SK-N-MC (cell line): ENCODE data around the gene TEX261.

ENCODE experiments used
- DNase-seq: peaks from one replicate; pipeline ENCODE4 v3.0.0-alpha.2; 2011; ENCODE audit warnings: low read depth, low spot score
- H3K27ac ChIP-seq: fragments of 200-600 bp; sonication (generic); 2 replicates; pipeline ENCODE4 v1.5.1; 2016; ENCODE audit warnings: mixed run types
- H3K36me3 ChIP-seq: fragments of 200-600 bp; sonication (generic); 2 replicates; pipeline ENCODE4 v1.6.1; 2017; ENCODE audit warnings: antibody characterized with exemption, low read length, mixed read lengths; ENCODE audit not compliant: insufficient read depth
- H3K4me3 ChIP-seq: fragments of 200-600 bp; sonication (generic); 2 replicates; pipeline ENCODE4 v1.5.1; 2016
- H3K9ac ChIP-seq: fragments of 200-600 bp; sonication (generic); 2 replicates; pipeline ENCODE4 v1.8.0; 2017; ENCODE audit warnings: mixed run types, mixed read lengths; ENCODE audit not compliant: insufficient read length
- H3K9me3 ChIP-seq: fragments of 200-600 bp; sonication (generic); 2 replicates; pipeline ENCODE4 v1.6.1; 2017; ENCODE audit warnings: low read depth, mild to moderate bottlenecking, antibody characterized with exemption, low read length, moderate library complexity, mixed read lengths
- EZH2 ChIP-seq: fragments of 200-600 bp; sonication (generic); IDR thresholded peaks from one replicate; pipeline ENCODE4 v1.6.1; 2017; ENCODE audit warnings: antibody characterized with exemption
- FOXP2 ChIP-seq: optimal IDR thresholded peaks from 2 replicates; pipeline ENCODE3; 2011; ENCODE audit warnings: mild to moderate bottlenecking, moderate library complexity; ENCODE audit not compliant: insufficient read depth; ENCODE audit errors: extremely low read length, control extremely low read depth
- POLR2AphosphoS5 ChIP-seq: IDR thresholded peaks from 2 replicates; pipeline ENCODE4 v1.6.1; 2012; ENCODE audit warnings: mild to moderate bottlenecking, low read depth, low read length, borderline replicate concordance

The TEX261 gene

GRCh38 chr2:70947556-70948184, 47.0 kb downstream of the TEX261 start:
- Histone ChIP-seq H3K27ac (no peak overlapping the region), H3K36me3 (no peaks in the 10 kb centered on the region), H3K9ac (peak overlapping the region; percentile 61), H3K9me3 (no peaks in the 10 kb centered on the region), H3K4me3 (peak overlapping the region; percentile 72)
- TF ChIP-seq EZH2: no peak
- no peak for TF ChIP-seq FOXP2
- TF ChIP-seq POLR2AphosphoS5: no peak
- no peak for DNase-seq

DNA sequence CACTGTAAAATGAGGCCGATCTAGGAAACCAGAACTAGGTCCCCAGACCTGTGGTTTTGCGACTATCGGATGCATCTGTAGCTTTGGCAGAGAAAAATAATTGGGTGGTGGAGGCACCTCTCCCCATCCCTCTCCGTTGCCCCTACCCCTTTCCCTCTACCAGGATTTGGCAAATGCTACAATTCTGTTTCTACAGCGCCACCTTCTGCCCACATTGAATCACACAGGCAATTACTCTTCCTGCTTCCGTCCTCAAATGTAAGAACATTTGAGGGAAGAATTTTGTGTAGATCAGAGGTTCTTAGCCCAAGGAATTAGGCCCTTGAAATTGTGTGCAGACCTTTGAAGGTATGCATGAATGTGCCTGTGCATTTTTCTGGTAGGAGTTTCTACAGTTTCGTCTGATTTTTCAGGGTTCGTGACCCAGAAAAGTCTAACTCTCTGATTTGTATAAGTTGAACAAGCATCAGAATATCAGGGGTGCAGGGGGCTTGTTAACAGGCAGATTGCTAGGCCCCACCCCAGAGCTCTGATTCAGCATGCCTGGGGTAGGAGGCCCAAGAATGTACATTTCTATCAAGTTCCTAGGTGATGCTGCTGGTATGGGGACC, 47.7 kb downstream of the TEX261 start:
- DNase-seq: peak; percentile 53
- Histone ChIP-seq H3K36me3 (no peaks in the 10 kb centered on the region), H3K9ac (no peak overlapping the region), H3K4me3 (no peak overlapping the region), H3K9me3 (no peaks in the 10 kb centered on the region), H3K27ac (no peak overlapping the region)
- TF ChIP-seq EZH2: no peak
- TF ChIP-seq POLR2AphosphoS5: no peak
- TF ChIP-seq FOXP2: no peak

DNA sequence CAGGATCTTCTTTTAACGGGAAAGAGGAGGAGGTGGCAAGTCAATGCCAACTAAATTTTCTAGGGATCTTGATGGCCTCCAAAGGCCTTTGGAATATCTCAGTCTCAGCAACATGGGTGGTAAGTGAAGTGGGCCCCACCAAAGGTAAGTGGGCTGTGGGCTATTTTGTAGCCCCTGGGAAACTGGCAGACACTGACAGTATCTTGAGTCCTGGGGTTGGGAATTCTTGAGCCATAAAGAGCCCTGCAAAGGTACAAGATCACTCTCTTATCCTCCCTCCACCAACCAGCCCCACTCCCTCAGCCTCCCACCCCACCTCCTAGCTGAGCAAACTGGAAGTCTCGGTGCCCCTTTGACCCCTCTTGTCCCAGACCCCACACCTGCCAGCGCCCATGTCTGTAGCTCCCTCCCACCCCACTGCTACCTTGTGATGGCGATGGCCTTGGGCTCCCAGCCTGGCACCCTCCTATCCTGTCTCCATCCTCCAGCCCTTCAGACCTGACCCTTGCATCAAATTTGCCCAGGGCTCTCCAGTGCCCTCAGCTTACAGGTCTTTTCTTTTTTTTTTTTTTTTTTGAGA, 50.5 kb downstream of the TEX261 start:
- TF ChIP-seq EZH2: no peak
- no peak for TF ChIP-seq FOXP2
- TF ChIP-seq POLR2AphosphoS5: no peak
- H3K4me3 ChIP-seq: no peak overlapping the region
- no peak overlapping the region for H3K27ac ChIP-seq
- H3K36me3 ChIP-seq: no peaks in the 10 kb centered on the region
- no peak overlapping the region for H3K9ac ChIP-seq
- DNase-seq: no peak
- no peaks in the 10 kb centered on the region for H3K9me3 ChIP-seq

DNA sequence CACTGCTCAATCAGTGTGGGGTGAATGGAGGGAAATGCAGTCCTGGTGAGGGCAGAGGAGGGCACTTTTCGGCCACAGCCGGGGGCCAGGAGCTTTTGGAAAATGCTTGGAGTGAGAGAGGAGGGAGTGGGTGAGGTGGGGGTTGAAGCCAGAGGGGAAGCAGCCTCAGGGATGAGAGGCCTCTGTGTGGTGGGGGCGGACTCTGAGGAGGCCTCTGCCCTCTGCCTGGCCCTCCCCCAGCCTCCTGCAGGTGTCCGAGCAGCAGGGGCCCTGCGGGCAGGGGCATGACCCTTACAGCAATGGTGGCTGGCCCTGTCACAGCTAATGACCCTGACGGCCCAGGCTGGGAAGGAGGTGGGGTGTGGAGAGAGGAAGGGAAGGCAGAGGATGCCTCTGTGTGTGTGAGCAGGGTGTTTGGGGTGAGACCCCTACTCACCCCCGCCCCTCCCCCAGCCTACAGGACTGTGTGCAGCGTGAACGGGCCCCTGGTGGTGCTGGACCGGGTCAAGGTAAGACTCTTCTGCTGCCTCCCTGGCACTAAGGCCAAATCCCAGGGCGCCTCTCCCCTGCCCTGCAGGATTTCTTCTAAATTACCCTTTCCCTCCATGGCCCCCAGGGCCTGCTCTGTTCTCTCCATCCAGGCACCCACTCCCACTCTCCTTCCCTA, 51.3 kb downstream of the TEX261 start:
- Histone ChIP-seq H3K9ac (no peak overlapping the region), H3K27ac (no peak overlapping the region), H3K4me3 (no peak overlapping the region), H3K36me3 (no peaks in the 10 kb centered on the region), H3K9me3 (no peaks in the 10 kb centered on the region)
- no peak for DNase-seq
- TF ChIP-seq POLR2AphosphoS5 (no peak), EZH2 (no peak), FOXP2 (no peak)

GRCh38 chr2:70942396-70943204, 52.1 kb downstream of the TEX261 start:
- Histone ChIP-seq H3K9me3 (no peaks in the 10 kb centered on the region), H3K27ac (no peak overlapping the region), H3K4me3 (no peak overlapping the region), H3K9ac (no peak overlapping the region), H3K36me3 (no peaks in the 10 kb centered on the region)
- no peak for DNase-seq
- TF ChIP-seq FOXP2: no peak
- no peak for TF ChIP-seq POLR2AphosphoS5
- no peak for TF ChIP-seq EZH2

GRCh38 chr2:70941701-70942100, 53.0 kb downstream of the TEX261 start:
- Histone ChIP-seq H3K9me3 (no peaks in the 10 kb centered on the region), H3K9ac (no peak overlapping the region), H3K36me3 (no peaks in the 10 kb centered on the region), H3K4me3 (no peak overlapping the region), H3K27ac (no peak overlapping the region)
- TF ChIP-seq POLR2AphosphoS5 (no peak), EZH2 (no peak), FOXP2 (no peak)
- no peak for DNase-seq

DNA sequence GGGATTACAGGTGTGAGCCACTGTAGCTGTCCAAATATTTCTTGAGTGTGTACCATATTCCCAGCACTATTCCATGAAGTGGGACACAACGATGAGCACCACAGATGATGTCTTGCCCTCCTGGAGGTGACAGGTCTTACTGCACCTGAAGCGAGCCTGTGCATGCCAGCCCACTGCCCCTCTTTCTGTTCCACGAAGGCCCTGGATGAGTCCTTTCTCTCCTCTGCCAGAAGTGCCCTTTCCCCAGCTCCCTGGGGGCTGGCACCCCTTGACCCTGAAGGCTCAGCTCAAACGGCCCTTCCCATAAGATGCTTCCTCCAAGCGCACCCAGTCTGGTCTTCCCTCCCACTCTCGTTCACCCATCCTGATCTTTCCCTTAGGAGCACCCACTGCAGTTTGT, 53.5 kb downstream of the TEX261 start:
- H3K27ac ChIP-seq: no peak overlapping the region
- no peak overlapping the region for H3K9ac ChIP-seq
- no peaks in the 10 kb centered on the region for H3K36me3 ChIP-seq
- no peak for DNase-seq
- TF ChIP-seq EZH2: no peak
- no peak for TF ChIP-seq POLR2AphosphoS5
- TF ChIP-seq FOXP2: no peak
- no peaks in the 10 kb centered on the region for H3K9me3 ChIP-seq
- no peak overlapping the region for H3K4me3 ChIP-seq

GRCh38 chr2:70939839-70940580, 54.7 kb downstream of the TEX261 start:
- DNase-seq: no peak
- no peak for TF ChIP-seq FOXP2
- TF ChIP-seq EZH2: no peak
- TF ChIP-seq POLR2AphosphoS5: no peak
- Histone ChIP-seq H3K9ac (no peak overlapping the region), H3K4me3 (no peak overlapping the region), H3K9me3 (no peaks in the 10 kb centered on the region), H3K27ac (no peak overlapping the region), H3K36me3 (no peaks in the 10 kb centered on the region)
